Measurements from ENCODE around the gene QRICH1.

The QRICH1 gene

GRCh38 chr3:49119036-49119435 is 25.2 kb upstream of the QRICH1 start:
- no peak for TF ChIP-seq CTCF (IDR thresholded peaks at IDR 0.05; ENCODE audit: low read length, missing control alignments)
- H3K4me3 ChIP-seq (replicated peaks; ENCODE audit: low read depth, low read length) = peak overlapping the region; percentile 75
- peak; percentile 23 for DNase-seq (ENCODE audit: low read depth)

GRCh38 chr3:49112262-49112661 is 18.4 kb upstream of the QRICH1 start:
- DNase-seq (ENCODE audit: low read depth) = no peak
- H3K4me3 ChIP-seq (replicated peaks; ENCODE audit: low read depth, low read length) = no peak overlapping the region
- no peak for TF ChIP-seq CTCF (IDR thresholded peaks at IDR 0.05; ENCODE audit: low read length, missing control alignments)

- no peak for DNase-seq (ENCODE audit: low read depth)
- no peak for TF ChIP-seq CTCF (IDR thresholded peaks at IDR 0.05; ENCODE audit: low read length, missing control alignments)
- no peak overlapping the region for H3K4me3 ChIP-seq (replicated peaks; ENCODE audit: low read depth, low read length)
Observed at GRCh38 chr3:49111347-49111746, 17.5 kb upstream of the QRICH1 start.

- DNase-seq (ENCODE audit: low read depth) = no peak
- no peak overlapping the region for H3K4me3 ChIP-seq (replicated peaks; ENCODE audit: low read depth, low read length)
- no peak for TF ChIP-seq CTCF (IDR thresholded peaks at IDR 0.05; ENCODE audit: low read length, missing control alignments)
Observed at GRCh38 chr3:49110780-49111179, 16.9 kb upstream of the QRICH1 start.

GRCh38 chr3:49108346-49108745 is 14.5 kb upstream of the QRICH1 start:
- H3K4me3 ChIP-seq (replicated peaks; ENCODE audit: low read depth, low read length) = no peak overlapping the region
- TF ChIP-seq CTCF (IDR thresholded peaks at IDR 0.05; ENCODE audit: low read length, missing control alignments) = no peak

GRCh38 chr3:49104427-49105291 is 10.8 kb upstream of the QRICH1 start, which contains the start of gene QARS1:
QARS1 (minus strand) TSS chr3:49104757; CDS start chr3:49104733, 24 bp downstream.
- peak; percentile 90 for DNase-seq (ENCODE audit: low read depth)
- TF ChIP-seq CTCF (IDR thresholded peaks at IDR 0.05; ENCODE audit: low read length, missing control alignments) = no peak
- peak within 1 kb of the TSS; percentile 75 for H3K4me3 ChIP-seq (replicated peaks; ENCODE audit: low read depth, low read length)

More at GRCh38 chr3:49108346-49108745, 14.5 kb upstream of the QRICH1 start:
- DNase-seq (ENCODE audit: low read depth) = no peak

GRCh38 chr3:49104052-49104426 is 10.2 kb upstream of the QRICH1 start:
- H3K4me3 ChIP-seq (replicated peaks; ENCODE audit: low read depth, low read length) = peak overlapping the region; percentile 75
- no peak for TF ChIP-seq CTCF (IDR thresholded peaks at IDR 0.05; ENCODE audit: low read length, missing control alignments)
- DNase-seq (ENCODE audit: low read depth) = no peak
